WTC11 (cell line): ENCODE measurements around the gene FERMT3.

ENCODE experiments used
- CREM ChIP-seq: sonication (generic); formaldehyde crosslinking; IDR thresholded peaks from 2 replicates; pipeline ENCODE4 v1.8.1; 2022; ENCODE audit warnings: mild to moderate bottlenecking, missing genetic modification reagents, moderate library complexity
- KAT7 ChIP-seq: sonication (generic); formaldehyde crosslinking; IDR thresholded peaks from 2 replicates; pipeline ENCODE4 v1.8.1; 2023; ENCODE audit warnings: missing genetic modification reagents, mild to moderate bottlenecking, borderline replicate concordance
- MYBL2 ChIP-seq: sonication (generic); formaldehyde crosslinking; IDR thresholded peaks from 2 replicates; pipeline ENCODE4 v1.8.1; 2023; ENCODE audit warnings: mild to moderate bottlenecking, moderate library complexity, missing genetic modification reagents
- NFE2L1 ChIP-seq: sonication (generic); formaldehyde crosslinking; IDR thresholded peaks from 2 replicates; pipeline ENCODE4 v1.8.1; 2023; ENCODE audit warnings: missing genetic modification reagents
- ZNF138 ChIP-seq: sonication (generic); formaldehyde crosslinking; conservative IDR thresholded peaks from 2 replicates; pipeline ENCODE4 v1.8.1; 2022; ENCODE audit warnings: mild to moderate bottlenecking, moderate library complexity, missing genetic modification reagents
- ZNF232 ChIP-seq: sonication (generic); formaldehyde crosslinking; IDR thresholded peaks from 2 replicates; pipeline ENCODE4 v1.8.0; 2022; ENCODE audit warnings: mild to moderate bottlenecking, missing genetic modification reagents
- ZNF416 ChIP-seq: fragments of 250-450 bp; sonication (Bioruptor Pico); IDR thresholded peaks from 2 replicates; pipeline ENCODE4 v1.9.0; 2021; ENCODE audit warnings: mild to moderate bottlenecking, inconsistent platforms
- TF ChIP-seq, protein P1 (sequence below): fragments of 200-600 bp; IDR thresholded peaks from 2 replicates; pipeline ENCODE4 v1.8.0; 2022; ENCODE audit warnings: antibody characterized with exemption

DNA sequence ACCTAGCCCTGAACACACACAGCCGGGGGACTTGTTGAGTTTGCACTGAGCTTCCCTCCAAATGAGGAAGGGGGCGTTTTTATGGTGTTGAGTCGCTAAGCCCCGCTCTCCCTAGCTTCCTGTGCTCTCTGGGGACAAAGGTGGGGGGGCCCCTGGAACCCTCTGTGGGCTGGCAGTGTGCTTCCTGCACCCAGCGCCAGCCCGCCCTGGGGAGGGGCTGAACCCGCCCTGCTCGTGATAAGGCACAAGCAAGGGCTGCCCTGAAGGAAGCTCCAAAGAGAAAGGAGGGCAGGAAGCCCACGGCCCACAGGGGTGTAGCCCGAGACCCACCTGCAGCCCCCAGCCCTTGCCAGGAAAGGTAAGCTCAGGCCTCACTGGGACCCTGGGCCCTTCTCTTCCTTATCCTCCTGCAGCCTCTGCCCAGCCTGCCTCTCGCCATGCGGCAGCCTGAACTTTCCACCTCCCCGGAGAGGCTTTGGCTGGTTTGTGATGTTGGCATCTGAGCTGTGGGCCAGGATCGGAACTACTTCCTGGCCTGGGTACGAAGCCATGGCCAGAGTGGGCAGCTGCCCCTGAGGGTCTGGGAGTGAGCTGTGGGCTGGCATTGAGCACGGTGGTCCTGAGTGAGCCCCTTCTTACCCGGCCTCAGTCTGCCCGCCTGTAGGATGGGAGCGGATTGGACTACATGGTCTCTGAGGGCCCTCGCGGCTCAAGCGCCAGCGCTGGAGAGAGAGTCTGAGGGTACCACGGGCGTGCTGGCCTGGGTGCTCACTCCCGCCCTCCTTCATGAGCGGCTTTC lies at the start of gene FERMT3:
- TF ChIP-seq ZNF138 (CRISPR knock-in tag) = no peak
- no peak for TF ChIP-seq KAT7 (CRISPR knock-in tag)
- TF ChIP-seq, protein P1, sequence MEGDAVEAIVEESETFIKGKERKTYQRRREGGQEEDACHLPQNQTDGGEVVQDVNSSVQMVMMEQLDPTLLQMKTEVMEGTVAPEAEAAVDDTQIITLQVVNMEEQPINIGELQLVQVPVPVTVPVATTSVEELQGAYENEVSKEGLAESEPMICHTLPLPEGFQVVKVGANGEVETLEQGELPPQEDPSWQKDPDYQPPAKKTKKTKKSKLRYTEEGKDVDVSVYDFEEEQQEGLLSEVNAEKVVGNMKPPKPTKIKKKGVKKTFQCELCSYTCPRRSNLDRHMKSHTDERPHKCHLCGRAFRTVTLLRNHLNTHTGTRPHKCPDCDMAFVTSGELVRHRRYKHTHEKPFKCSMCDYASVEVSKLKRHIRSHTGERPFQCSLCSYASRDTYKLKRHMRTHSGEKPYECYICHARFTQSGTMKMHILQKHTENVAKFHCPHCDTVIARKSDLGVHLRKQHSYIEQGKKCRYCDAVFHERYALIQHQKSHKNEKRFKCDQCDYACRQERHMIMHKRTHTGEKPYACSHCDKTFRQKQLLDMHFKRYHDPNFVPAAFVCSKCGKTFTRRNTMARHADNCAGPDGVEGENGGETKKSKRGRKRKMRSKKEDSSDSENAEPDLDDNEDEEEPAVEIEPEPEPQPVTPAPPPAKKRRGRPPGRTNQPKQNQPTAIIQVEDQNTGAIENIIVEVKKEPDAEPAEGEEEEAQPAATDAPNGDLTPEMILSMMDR = no peak
- TF ChIP-seq ZNF232 (CRISPR knock-in tag) = no peak
- no peak for TF ChIP-seq NFE2L1 (CRISPR knock-in tag)
- TF ChIP-seq CREM = no peak
- TF ChIP-seq MYBL2 (CRISPR knock-in tag) = no peak
- no peak for TF ChIP-seq ZNF416 (CRISPR knock-in tag)
